NCI-H2227 (cell line): ENCODE data around the gene DENND10.
"Not testable (repeated sequence)": the region's sequence is repeated elsewhere in the genome, so short reads cannot be mapped to it uniquely, and the experiment has no call there.

Experiments used
- DNase-seq: peaks from one replicate; lab custom pipeline; 2025; ENCODE audit not compliant: unreplicated experiment; lab: John Stamatoyannopoulos, UW

The DENND10 gene

GRCh38 chr10:119096641-119097415, 7.1 kb upstream of the DENND10 start:
- DNase-seq: not testable (repeated sequence)

GRCh38 chr10:119098576-119098975, 5.3 kb upstream of the DENND10 start:
- DNase-seq: no peak

- DNase-seq: no peak
Observed at GRCh38 chr10:119100434-119101238, 3.3 kb upstream of the DENND10 start.

GRCh38 chr10:119101366-119102098, 2.4 kb upstream of the DENND10 start:
- no peak for DNase-seq

GRCh38 chr10:119103241-119103902, 541 bp upstream of the DENND10 start:
- DNase-seq: no peak

- peak; percentile 37 for DNase-seq
Observed at GRCh38 chr10:119104654-119105015, 722 bp downstream of the DENND10 start.

GRCh38 chr10:119105155-119105554, 1.2 kb downstream of the DENND10 start:
- DNase-seq: no peak

GRCh38 chr10:119105899-119106298, 2.0 kb downstream of the DENND10 start:
- not testable (repeated sequence) for DNase-seq

- not testable (repeated sequence) for DNase-seq
Observed at GRCh38 chr10:119107106-119107505, 3.2 kb downstream of the DENND10 start.

- not testable (repeated sequence) for DNase-seq
Observed at GRCh38 chr10:119107771-119108170, 3.9 kb downstream of the DENND10 start.

- DNase-seq: no peak
Observed at GRCh38 chr10:119112056-119112455, 8.1 kb downstream of the DENND10 start.

- DNase-seq: no peak
Observed at GRCh38 chr10:119113751-119114732, 10.1 kb downstream of the DENND10 start.

GRCh38 chr10:119115926-119116325, 12.0 kb downstream of the DENND10 start:
- DNase-seq: no peak

- DNase-seq: no peak
Observed at GRCh38 chr10:119116326-119116951, 12.5 kb downstream of the DENND10 start.

- no peak for DNase-seq
Observed at GRCh38 chr10:119118231-119118630, 14.3 kb downstream of the DENND10 start.

GRCh38 chr10:119119400-119119799, 15.5 kb downstream of the DENND10 start:
- DNase-seq: no peak

GRCh38 chr10:119120413-119120867, 16.5 kb downstream of the DENND10 start:
- DNase-seq: no peak

GRCh38 chr10:119120875-119121274, 17.0 kb downstream of the DENND10 start:
- no peak for DNase-seq

GRCh38 chr10:119125942-119126341, 22.0 kb downstream of the DENND10 start:
- no peak for DNase-seq
